A673 (cell line): ENCODE results near the gene TEAD1. TPM values are rescaled to one million over a fixed set of nuclear protein-coding genes. Genes with fewer than 3 reads are reported as not detected.

ENCODE experiments used
- BruUV-seq: library from RNA; stranded (reverse); fragments of 400-500 nt; replicated peaks from 2 replicates; lab custom pipeline; 2021; lab: Mats Ljungman, UMichigan
- CTCF ChIA-PET: fragments of 300-600 bp; sonication (Branson Sonifier 250); formaldehyde crosslinking; loops from one replicate; lab custom pipeline; 2022; ENCODE audit warnings: antibody characterized with exemption; lab: Charles Lee
- POLR2A ChIA-PET: fragments of 300-600 bp; sonication (Branson Sonifier 250); formaldehyde crosslinking; loops from one replicate; lab custom pipeline; 2022; ENCODE audit warnings: antibody characterized with exemption; ENCODE audit not compliant: low non-redundant PET; lab: Charles Lee
- DNase-seq: peaks from one replicate; pipeline ENCODE4 v3.0.0-alpha.2; 2015; ENCODE audit warnings: low spot score
- H3K27ac ChIP-seq: fragments of 200-600 bp; sonication (generic); 2 replicates; pipeline ENCODE4 v1.5.1; 2016; ENCODE audit warnings: mixed run types, low read depth, mild to moderate bottlenecking, mixed read lengths, antibody characterized with exemption, low read length; ENCODE audit not compliant: poor library complexity, severe bottlenecking
- H3K27me3 ChIP-seq: fragments of 200-600 bp; sonication (generic); replicated peaks from 2 replicates; pipeline ENCODE4 v1.6.1; 2017; ENCODE audit warnings: mixed run types, low read depth, mild to moderate bottlenecking, mixed read lengths, antibody characterized with exemption, low read length; ENCODE audit not compliant: insufficient read depth, poor library complexity
- H3K36me3 ChIP-seq: fragments of 200-600 bp; sonication (generic); 2 replicates; pipeline ENCODE4 v1.6.1; 2016; ENCODE audit warnings: mixed run types, mild to moderate bottlenecking, mixed read lengths, antibody characterized with exemption, low read length; ENCODE audit not compliant: insufficient read depth, poor library complexity, severe bottlenecking
- H3K4me1 ChIP-seq: fragments of 200-600 bp; sonication (generic); 2 replicates; pipeline ENCODE4 v1.6.1; 2017; ENCODE audit warnings: mixed run types, mild to moderate bottlenecking, mixed read lengths, antibody characterized with exemption, low read length; ENCODE audit not compliant: insufficient read depth, poor library complexity, severe bottlenecking
- H3K4me3 ChIP-seq: fragments of 200-600 bp; sonication (generic); 2 replicates; pipeline ENCODE4 v1.5.1; 2016; ENCODE audit warnings: low read depth, mixed run types, mild to moderate bottlenecking, mixed read lengths, low read length; ENCODE audit not compliant: poor library complexity, severe bottlenecking
- H3K9me3 ChIP-seq: fragments of 200-600 bp; sonication (generic); 2 replicates; pipeline ENCODE4 v1.6.1; 2016; ENCODE audit warnings: mixed run types, low read depth, mild to moderate bottlenecking, mixed read lengths, antibody characterized with exemption, low read length; ENCODE audit not compliant: poor library complexity, severe bottlenecking
- CTCF ChIP-seq: fragments of 300-800, 200-600 bp; sonication (generic); conservative IDR thresholded peaks from 2 replicates; pipeline ENCODE4 v1.5.1; 2017; ENCODE audit warnings: low read depth, mild to moderate bottlenecking, antibody characterized with exemption, low read length, moderate library complexity, mixed read lengths
- EZH2 ChIP-seq: fragments of 200-600 bp; sonication (generic); IDR thresholded peaks from 2 replicates; pipeline ENCODE4 v1.6.1; 2017; ENCODE audit warnings: borderline replicate concordance, low read depth, mild to moderate bottlenecking, mixed read lengths, antibody characterized with exemption, low read length; ENCODE audit not compliant: poor library complexity, severe bottlenecking
- intact Hi-C: fragments of 100-400 bp; cut with micrococcal nuclease; formaldehyde crosslinking; loops from one replicate; pipeline ENCODE4 v1.10.0; 2022; ENCODE audit not compliant: unreplicated experiment
- total RNA-seq: library from RNA; stranded (reverse); gene quantifications from 2 replicates; pipeline ENCODE4 v1.2.3, GENCODE V29; 2021

TEAD1 gene
- total RNA-seq, 1 experiment from 2014 or later = 81.8 TPM

GRCh38 chr11:12971955-12972354 is 297.7 kb downstream of the TEAD1 start:
- Histone ChIP-seq H3K4me1 (no peaks in the 10 kb centered on the region), H3K27ac (no peak overlapping the region), H3K36me3 (no peaks in the 10 kb centered on the region), H3K27me3 (no peaks in the 10 kb centered on the region), H3K4me3 (no peak overlapping the region), H3K9me3 (no peaks in the 10 kb centered on the region)
- no peak for DNase-seq
- POLR2A ChIA-PET = no interaction called here
- BruUV-seq = no TSS peak
- TF ChIP-seq CTCF = no peak
- no peak for TF ChIP-seq EZH2
- CTCF ChIA-PET = interaction anchor here (0.7 kb wide), 1 partner anchor 9 kb away, joined by 4 read pairs; no protein-coding TSS in a partner anchor
- intact Hi-C loops = no loop called here

GRCh38 chr11:12973528-12974181 is 299.4 kb downstream of the TEAD1 start:
- DNase-seq = no peak
- H3K4me1 ChIP-seq = no peaks in the 10 kb centered on the region
- no peaks in the 10 kb centered on the region for H3K36me3 ChIP-seq
- H3K4me3 ChIP-seq = no peak overlapping the region
- POLR2A ChIA-PET = interaction anchor here (0.6 to 0.7 kb wide), 2 partner anchors 90 to 275 kb away, joined by 3 to 10 read pairs; no protein-coding TSS in a partner anchor
- CTCF ChIA-PET = no interaction called here
- no peaks in the 10 kb centered on the region for H3K27me3 ChIP-seq
- TF ChIP-seq EZH2 = no peak
- no peak for TF ChIP-seq CTCF
- no peak overlapping the region for H3K27ac ChIP-seq
- intact Hi-C loops = no loop called here
- BruUV-seq = no TSS peak
- no peaks in the 10 kb centered on the region for H3K9me3 ChIP-seq

GRCh38 chr11:12975195-12975594 is 301.0 kb downstream of the TEAD1 start:
- TF ChIP-seq EZH2 (no peak), CTCF (no peak)
- H3K9me3 ChIP-seq = no peaks in the 10 kb centered on the region
- no peaks in the 10 kb centered on the region for H3K27me3 ChIP-seq
- no TSS peak for BruUV-seq
- intact Hi-C loops = no loop called here
- H3K36me3 ChIP-seq = no peaks in the 10 kb centered on the region
- DNase-seq = no peak
- H3K27ac ChIP-seq = no peak overlapping the region
- POLR2A ChIA-PET = no interaction called here
- no peak overlapping the region for H3K4me3 ChIP-seq
- CTCF ChIA-PET = no interaction called here
- H3K4me1 ChIP-seq = no peaks in the 10 kb centered on the region
